GM19467 (cell line): ENCODE results near the gene ACKR2.
A peak's percentile ranks its signal among the peaks of the same experiment; 100 is the strongest.
"Not testable (repeated sequence)": the region's sequence is repeated elsewhere in the genome, so short reads cannot be mapped to it uniquely, and the experiment has no call there.

Experiments
- ATAC-seq: cut with Tn5 transposase; IDR thresholded peaks from one replicate; pipeline ENCODE4 v1.9.1; 2021; ENCODE audit warnings: mild to moderate bottlenecking, moderate library complexity; ENCODE audit not compliant: unreplicated experiment

The ACKR2 gene

DNA sequence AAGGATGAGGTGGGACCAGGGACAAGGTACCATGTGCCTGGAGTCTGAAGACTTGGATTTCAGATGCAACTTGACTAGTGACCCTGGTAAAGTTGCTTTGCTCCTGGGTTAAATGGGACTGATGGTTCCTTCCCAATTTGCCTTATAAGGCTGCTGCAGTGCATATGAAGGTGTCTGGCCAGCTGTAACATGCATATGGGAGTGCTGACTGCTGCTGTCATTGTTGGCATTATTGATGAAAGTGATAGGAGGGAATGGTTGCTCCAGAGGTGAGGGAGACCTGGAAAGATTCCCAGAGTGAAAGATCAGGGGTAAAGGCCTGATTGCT lies 45.9 kb downstream of the ACKR2 start:
- ATAC-seq: no peak

DNA sequence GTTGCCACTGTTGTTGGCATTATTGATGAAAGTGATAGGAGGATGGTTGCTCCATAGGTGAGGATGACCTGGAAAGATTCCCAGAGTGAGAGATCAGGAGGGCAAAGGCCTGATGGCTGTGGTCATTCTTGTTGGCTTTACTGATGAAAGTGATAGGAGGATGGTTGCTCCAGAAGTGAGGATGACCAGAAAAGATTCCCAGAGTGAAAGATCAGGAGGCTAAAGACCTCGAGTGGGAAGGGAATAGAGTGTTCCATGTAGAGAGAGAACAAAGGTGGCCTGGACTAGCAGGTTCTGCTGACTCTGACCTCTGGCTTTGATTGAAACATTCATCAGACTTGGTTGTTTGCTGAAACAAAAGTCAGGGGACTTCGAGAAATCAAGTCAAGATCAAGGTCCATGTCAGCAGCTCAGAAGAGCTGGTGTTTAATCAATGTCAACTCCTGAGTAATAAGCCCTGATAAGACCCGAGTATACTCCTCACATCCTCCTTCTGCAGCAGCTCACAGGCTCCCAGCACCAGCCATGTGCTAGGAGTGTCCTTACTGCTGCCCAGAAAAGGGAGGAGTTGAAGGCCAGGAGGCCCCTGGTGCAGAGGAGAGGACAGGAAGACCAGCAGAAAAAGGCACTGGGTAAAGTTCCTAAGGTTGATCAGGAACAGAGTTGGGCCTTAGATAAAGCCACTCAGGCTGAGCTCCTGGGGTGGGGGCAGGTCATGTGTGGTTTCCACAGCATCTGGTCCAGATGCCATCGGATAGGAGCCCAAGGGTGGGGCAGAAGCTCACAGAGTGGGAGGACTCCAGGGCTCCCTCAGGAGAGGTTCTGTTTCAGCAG lies 46.5 kb downstream of the ACKR2 start:
- no peak for ATAC-seq

DNA sequence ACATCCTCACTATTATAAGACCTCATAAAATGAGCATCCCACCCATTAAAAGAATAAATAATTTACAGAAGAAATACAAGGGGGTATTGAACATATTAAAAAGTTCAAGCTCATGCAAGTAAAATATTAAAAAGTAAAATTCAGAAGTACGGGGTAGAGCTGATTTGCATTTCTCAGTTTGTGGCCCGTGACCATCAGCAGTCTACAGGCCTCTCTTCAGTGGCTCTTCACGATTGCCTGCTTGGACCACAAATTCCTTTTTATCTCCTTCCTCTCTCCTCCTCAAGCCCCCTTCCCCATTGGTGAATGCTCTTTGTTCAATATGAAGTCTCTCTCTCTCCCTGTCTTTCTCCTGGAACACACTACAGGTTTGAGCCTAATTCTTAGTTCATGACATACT lies 47.3 kb downstream of the ACKR2 start:
- no peak for ATAC-seq

DNA sequence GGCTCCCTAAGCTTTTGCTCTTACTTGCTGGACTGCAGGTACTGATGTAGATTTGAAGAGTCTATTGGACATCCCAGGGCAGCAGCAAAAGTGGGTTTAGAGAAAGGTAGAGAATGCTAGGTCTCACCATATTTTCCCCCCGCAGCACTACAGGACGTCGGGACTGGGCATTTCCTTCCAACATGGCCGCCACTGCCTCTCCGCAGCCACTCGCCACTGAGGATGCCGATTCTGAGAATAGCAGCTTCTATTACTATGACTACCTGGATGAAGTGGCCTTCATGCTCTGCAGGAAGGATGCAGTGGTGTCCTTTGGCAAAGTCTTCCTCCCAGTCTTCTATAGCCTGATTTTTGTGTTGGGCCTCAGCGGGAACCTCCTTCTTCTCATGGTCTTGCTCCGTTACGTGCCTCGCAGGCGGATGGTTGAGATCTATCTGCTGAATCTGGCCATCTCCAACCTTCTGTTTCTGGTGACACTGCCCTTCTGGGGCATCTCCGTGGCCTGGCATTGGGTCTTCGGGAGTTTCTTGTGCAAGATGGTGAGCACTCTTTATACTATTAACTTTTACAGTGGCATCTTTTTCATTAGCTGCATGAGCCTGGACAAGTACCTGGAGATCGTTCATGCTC lies 55.2 kb downstream of the ACKR2 start:
- no peak for ATAC-seq

DNA sequence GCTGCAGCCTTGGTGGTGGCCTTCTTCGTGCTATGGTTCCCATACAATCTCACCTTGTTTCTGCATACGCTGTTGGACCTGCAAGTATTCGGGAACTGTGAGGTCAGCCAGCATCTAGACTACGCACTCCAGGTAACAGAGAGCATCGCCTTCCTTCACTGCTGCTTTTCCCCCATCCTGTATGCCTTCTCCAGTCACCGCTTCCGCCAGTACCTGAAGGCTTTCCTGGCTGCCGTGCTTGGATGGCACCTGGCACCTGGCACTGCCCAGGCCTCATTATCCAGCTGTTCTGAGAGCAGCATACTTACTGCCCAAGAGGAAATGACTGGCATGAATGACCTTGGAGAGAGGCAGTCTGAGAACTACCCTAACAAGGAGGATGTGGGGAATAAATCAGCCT lies 56.0 kb downstream of the ACKR2 start:
- no peak for ATAC-seq

DNA sequence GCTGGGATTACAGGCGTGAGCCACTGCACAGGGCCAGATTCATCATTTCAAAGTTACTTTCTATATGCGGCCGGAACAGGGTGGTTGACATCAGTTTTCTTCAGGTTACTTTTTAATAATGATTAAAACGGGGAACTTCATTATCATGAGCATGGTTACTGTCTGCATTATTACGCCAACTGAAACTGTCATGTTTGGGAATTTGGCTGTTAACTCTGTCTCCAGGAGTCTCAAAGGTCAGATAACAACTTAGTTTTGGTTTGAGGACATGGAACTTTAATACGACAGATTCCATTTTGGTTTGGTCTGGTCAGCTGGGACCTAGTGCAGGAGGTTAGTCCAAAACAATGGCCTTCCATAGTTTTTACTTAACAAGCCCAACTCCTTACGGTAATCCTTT lies 57.9 kb downstream of the ACKR2 start:
- ATAC-seq: no peak

DNA sequence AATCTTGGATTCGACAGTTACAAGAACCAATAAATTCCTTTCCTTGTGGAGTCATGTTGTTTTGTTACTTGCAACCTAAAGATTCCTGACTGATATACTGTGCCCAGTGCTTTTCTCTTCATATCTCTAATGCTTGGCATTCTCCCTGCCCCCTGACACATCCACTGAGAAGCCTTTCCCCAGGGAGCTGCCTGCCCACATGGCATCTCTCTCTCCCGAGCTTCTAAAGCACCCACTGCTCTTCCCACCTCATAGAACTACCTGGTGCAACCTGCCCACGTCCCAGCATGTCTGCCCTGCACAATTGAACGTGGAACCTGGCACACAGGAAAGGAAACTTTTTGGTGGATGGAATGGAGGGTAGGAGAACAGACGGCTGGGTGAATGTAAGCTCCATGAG lies 59.6 kb downstream of the ACKR2 start:
- ATAC-seq: no peak

DNA sequence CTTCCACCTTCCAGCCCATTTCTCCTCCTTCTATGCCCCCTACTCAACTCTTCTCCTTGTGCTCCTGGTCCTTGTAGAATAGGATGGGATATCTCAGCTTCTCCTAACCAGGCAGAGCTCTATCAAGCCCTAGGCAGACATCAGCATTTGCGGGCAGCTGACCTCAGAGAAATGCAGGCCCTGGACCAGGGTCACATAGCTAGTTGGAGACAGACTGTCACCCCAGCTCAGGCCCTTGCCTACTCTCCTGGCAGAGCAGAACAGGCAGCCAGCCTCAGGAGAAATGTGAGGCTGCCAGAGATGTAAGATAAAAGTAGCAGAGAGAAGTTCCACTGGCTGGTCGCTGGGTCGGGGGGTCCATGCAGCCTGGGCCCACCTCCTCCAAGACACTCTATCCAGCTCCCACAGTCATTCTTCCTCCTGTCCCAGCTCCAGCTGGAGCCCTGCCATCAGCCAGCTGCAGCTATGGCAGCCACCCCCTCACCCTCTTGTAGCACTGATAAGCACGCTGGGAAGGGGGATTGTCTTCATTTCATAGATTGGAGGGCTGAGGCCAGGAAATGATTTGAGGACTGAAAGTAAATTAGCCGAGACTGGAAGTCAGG lies 62.4 kb downstream of the ACKR2 start:
- no peak for ATAC-seq

DNA sequence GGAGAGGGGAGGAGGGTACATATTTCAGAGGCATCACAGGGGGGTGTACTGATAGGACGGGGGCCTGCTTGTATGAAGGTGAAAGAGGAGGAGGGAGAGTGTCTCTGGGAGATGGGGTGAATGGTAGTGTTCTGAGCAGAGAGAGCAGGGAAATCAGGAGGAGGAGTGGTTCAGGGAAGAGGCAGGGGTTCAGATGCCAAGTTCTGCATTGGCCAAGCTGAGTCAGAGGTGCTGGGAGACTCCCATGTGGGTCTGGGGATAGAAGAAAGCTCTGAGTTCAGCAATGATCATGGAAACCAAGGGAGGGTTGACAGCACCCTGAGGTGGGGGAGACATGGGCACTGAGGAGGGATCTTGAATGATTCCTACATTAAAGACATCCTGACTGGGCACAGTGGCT lies 63.5 kb downstream of the ACKR2 start:
- ATAC-seq: no peak

DNA sequence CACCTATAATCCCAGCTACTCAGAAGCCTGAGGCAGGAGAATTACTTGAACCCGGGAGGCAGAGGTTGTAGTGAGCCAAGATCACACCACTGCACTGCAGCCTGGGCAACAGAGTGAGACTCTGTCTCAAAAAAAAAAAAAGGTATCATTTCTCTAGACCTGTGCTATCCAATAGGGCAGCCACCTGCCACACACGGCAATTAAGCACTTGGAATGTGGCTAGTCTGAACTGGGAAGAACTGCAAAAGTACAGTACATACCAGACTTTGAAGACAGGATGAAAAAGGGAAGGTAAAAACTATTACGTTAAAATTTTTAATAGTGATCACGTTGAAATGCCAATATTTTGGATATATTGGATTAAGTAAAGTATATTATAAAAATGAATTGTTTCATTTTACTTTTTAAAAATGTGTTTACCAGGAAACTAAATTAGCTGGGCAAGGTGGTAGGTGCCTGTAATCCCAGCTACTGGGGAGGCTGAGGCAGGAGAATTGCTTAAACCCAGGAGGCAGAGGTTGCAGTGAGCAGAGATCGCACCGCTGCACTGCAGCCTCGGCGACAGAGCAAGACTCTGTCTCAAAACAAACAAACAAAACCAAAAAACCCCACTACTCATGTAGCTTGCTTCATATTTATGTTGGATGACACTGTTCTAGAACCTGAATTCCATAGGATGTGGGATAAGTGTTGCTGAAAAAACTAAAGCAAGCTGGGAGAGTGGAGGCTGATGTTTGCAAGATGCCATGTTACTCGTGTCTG lies 64.2 kb downstream of the ACKR2 start:
- no peak for ATAC-seq

DNA sequence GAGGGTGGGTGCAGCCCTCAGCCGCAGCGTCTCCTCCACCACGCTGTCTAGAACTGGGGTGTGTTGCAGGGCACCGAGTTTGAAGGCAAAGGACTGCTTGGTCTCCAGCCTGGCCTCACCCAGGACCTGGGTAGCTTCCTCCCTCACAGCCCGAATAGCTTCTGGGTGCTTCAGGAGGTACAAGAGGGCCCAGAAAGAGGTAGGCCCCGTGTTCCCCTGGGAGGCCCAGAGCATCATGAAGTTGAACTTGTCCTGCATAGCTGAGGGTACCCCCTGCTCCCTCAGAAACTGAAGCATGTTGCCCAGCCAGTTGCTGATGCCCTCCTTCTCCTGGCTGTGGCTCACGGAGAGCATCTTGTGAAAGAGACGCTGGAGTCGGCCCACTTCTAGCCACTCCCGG lies 65.5 kb downstream of the ACKR2 start:
- no peak for ATAC-seq

DNA sequence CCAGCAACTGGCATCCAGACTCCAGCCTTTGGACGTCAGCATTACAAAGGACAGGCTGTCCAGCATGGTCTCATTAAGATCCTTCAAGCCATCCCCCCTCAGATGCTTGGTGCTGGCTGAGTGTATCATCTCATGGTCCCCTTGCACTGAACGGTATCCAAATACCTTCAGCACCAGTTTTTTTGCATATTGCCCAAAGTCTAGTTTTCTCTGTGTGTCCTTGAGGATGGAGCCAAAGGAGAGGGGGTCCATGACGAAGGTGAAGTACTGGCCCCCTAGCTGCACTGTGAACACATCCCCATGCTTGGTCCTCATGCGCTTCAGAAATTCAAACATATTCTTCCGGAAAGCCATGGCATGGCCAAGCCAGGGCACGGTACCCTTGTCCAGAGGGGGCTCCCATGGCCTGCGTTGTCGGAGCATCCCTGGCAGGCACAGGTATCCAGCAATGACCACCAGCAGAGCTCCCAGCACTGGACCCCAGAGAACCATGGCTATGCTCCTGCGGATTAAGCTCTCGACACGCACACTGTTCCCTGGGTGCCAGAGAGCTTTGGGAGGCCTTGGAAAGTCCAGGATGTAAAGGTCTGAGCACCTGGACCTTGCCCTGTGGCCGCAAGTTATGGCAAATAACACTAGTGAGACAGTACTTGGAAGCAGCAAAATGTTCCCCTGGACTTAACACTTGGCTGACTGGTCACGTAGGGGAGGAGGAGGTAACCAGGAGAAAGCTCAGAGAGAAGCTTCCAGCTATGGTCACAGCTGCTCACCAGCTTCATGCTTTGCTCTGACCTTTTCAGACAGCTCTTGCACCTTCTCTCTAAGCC lies 66.3 kb downstream of the ACKR2 start, which contains the start of gene CYP8B1:
CYP8B1 (minus strand) TSS at position 555 of the 827 bp plus-strand sequence; CDS start at position 492, 63 bp downstream.
- ATAC-seq: no peak

DNA sequence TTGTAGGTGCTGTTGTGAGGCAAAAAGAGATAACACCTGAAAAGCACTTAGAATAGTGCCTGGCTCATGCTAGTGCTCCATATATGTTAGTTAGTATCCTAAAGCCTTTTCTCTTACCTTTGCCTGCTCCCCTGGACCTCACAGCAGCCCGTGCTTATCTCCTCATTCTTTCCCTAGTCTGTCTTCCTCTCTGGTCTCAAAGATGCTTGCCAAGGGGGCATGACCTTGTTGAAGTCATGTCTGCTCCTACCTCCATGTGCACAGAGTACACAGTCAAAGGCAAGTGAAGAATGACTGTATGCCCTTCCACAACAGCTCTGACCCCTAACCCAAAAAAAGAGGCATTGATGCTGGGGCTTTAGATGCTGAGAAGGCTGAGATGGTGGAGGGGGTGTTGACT lies 67.2 kb downstream of the ACKR2 start:
- no peak for ATAC-seq

DNA sequence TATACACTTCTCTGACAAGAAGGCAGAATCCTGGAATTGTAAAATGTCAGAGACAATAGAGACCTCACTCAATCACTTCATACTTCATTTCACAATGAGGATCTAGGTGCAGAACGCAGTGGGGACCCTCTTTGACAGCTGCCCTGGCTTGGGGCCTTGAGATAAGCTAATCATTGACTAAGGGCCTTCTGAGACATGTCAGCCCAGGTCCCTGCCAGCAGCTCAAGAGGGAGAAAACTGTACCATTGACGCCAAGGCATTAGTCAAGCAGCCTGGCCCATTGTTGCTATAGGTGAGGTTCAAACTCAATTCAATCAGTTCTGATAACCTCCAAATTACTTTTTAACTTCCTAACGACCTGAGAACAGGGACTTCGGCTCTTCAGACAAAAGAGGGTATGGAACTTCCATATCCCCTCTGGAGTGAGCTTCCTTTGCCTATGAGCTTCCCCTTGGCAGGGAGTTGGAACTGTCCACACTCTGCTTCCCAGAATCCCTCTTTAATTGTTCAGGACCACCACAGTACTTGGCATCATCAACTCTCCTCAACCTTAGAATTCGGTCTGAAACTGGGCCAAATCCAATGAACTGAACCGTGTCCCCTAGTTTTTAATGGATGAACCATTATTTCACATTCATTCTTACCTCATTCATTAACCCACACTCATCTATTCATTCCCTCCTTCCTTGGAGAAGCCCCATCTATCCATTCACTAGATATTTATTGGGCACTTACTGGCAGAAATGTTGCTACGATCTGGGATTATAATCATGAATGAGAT lies 67.9 kb downstream of the ACKR2 start:
- no peak for ATAC-seq

DNA sequence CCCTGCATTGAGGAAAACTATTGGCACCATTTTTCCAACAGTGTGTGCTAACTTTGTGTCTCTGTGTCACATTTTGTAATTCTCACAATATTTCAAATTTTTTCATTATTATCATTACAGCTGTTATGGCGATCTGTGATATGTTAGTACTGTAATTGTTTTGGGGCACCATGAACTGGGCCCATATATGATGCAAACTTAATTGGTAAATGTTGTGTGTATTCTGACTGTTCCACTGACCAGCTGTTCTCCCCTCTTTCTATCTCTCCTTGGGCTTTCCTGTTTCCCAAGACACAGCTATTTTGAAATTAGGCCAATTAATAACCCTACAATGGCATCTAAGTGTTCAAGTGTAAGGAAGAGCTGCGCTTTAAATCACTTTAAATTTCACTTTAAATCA lies 68.6 kb downstream of the ACKR2 start:
- no peak for ATAC-seq

DNA sequence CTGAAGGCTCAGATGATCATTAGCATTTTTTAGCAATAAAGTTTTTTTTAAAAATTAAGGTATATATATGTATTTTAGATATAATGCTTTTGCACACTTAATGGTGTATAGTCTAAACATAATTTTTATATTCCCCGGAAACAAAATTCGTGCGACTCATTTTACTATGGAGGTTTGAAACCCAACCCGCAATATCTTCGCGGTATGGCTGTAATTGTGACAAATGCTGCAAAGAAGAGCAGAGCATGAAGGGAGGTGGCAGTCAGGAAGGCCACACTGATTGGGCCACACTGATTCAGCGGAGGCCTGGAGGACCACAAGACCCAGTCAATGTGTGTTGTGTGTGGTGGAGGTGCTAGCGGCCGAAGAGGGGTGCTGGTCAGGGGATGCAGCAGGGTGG lies 70.9 kb downstream of the ACKR2 start:
- no peak for ATAC-seq

DNA sequence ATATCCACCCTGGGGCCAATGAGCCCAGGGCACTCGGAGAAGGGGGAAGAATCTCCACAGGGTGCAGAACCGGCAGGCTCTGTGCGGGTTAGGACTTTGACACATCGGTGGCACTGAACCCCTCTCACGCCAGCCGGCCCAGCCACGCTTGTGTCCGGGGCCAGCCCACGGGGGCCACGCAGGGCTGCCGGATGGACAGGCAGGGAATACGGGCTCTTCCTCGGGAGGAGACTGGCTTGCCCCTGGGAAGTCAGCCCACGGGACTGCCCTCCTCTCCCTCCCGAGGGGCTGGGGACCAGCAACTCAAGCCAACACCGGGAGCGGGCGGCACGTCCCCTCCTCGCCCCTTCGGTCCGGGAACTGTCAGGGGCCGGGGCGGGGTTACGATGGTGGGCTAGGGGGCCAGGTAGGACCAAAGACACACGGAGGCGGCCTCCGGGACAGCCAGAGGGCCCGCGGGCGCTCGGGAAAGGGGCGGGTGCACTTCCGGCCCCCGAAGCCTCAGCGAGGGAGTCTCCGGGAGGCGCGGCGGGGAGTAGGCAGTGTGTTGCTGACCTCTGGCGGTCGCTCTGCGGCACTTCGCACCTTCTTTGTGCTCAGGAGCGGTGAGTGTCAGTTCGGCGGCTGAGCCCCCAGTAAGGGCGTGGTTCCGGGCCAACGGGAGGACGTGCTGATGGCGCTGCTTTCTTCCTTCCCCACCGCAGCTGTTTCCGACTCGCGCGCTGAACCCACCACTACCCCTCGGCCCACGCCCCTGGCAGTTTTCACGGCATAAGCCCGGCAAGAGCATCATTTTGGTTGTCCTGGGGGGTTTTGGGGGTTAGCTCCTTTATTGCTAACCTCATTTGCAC lies 71.6 kb downstream of the ACKR2 start:
- peak; percentile 97 for ATAC-seq

DNA sequence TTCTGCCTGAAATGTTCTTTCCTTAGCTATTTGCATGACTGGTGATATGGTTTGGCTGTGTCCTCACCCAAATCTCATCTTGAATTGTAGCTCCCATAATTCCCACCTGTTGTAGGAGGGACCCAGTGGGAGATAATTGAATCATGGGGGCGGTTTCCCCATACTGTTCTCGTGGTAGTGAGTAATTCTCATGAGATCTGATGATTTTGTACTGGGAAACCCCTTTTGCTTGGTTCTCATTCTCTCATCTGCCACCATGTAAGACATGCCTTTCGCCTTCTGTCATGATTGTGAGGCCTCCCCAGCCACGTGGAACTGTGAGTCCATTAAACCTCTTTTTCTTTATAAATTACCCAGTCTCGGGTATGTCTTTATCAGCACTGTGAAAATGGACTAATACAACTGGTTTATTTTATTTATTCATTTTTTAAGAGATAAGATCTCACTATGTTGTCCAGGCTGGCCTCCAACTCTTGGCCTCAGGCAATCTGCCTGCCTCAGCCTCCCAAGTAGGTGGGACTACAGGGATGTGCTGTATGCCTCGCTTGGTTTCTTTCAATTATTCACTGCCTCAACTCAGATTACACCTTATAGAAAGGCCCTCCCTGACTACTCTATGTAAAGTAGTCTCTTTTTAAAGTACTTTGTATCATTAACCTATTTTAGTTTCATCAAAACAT lies 74.1 kb downstream of the ACKR2 start:
- not testable (repeated sequence) for ATAC-seq
